Measurements from ENCODE around the gene MYO5A.

- TF ChIP-seq CTCF (IDR thresholded peaks at IDR 0.05 in 2 of 3, conservative IDR thresholded peaks at IDR 0.05 in 1 of 3; ENCODE audit: borderline replicate concordance in 1 of 3, insufficient read depth in 1 of 3, low read depth in 2 of 3, low read length in 2 of 3) (no peak), POLR2A (IDR thresholded peaks at IDR 0.05; ENCODE audit: borderline replicate concordance, extremely low read depth, insufficient read depth, insufficient read length) (no peak), SIN3A (IDR thresholded peaks at IDR 0.05; ENCODE audit: low read depth) (no peak), EZH2 (IDR thresholded peaks at IDR 0.05) (no peak), MAX (IDR thresholded peaks at IDR 0.05) (no peak), RAD21 (IDR thresholded peaks at IDR 0.05; ENCODE audit: low read depth) (no peak), POLR2AphosphoS5 (IDR thresholded peaks at IDR 0.05; ENCODE audit: low read depth, low read length) (no peak), EZH2phosphoT487 (IDR thresholded peaks at IDR 0.05; ENCODE audit: borderline replicate concordance) (no peak), SP1 (IDR thresholded peaks at IDR 0.05; ENCODE audit: low read depth) (no peak)
These were observed 26.1 kb downstream of the MYO5A start for GRCh38 chr15:52502608-52503007.

All from HCT116 (cell line).